GM18508 (cell line): ENCODE results near the gene MAD2L2.

ENCODE experiments used
- ATAC-seq: cut with Tn5 transposase; IDR thresholded peaks from one replicate; pipeline ENCODE4 v1.9.1; 2021; ENCODE audit warnings: moderate number of reproducible peaks; ENCODE audit not compliant: insufficient read depth, unreplicated experiment

MAD2L2 gene

DNA sequence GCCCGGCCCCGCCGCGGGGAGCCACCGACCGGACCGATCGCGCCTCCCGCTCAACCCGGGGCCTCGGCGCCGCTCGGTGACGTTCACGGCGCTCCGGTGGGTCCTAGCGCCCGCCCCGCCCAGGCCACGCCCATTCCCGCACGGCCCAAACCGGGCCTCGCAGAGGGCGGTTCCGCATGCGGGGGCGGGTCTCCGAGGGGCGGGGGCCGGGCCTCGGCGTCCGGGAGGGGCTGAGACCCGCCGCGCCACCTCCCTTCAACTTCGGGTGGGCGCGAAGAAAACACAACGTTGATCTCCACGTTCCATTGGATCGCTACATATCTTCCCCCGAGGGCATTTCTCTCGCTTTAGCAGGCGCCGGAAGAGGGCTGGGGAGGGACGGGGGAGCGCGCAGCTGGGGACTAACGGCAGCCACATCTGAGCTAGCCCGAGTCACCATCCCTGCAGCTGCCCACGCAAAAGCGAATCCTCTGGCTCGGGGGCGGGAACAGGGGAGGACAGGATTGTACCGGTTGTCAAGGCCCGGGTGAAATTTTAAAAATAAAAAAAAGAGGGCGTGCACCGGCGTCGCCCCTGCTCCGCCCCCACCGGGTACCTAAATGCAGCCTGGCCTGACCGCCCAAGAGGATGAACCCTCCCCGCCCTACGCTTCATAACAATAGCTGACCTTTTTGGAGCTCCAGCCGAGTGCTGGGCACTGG lies at the start of gene MAD2L2:
TSS of gene MAD2L2 (minus strand) at position 78 of the 701 bp plus-strand sequence. CDS start 547 bp downstream, outside the sequence.
- ATAC-seq = no peak

DNA sequence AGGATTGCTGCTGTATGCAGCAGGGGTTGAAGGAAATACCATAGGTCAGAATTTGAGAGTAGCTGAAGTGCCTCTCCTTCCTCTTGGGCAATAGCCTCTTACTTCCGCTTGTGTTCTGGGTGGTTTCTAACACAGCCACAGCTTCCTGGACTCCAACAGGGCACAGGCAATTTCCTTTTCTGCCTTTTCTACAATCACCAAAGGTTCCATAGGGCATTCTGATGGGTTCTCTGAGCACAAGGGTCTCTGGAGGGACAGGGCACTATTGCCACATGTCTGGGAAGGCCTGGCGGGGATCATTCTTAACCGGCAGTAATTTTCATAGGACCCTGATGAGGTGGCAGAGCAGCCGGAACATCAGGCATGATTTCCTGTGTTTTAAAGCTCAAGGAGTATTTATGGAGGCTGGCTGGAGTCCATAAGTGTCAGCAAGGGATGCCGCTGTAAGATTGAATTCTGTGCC lies 49.5 kb upstream of the MAD2L2 start:
- ATAC-seq = no peak

- ATAC-seq = no peak
These were observed 48.8 kb upstream of the MAD2L2 start for GRCh38 chr1:11729498-11730428.

- no peak for ATAC-seq
These were observed 48.2 kb upstream of the MAD2L2 start for GRCh38 chr1:11729155-11729497.

- ATAC-seq = no peak
These were observed 47.3 kb upstream of the MAD2L2 start for GRCh38 chr1:11728126-11728806.

- ATAC-seq = no peak
These were observed 46.2 kb upstream of the MAD2L2 start for GRCh38 chr1:11727119-11727518.

DNA sequence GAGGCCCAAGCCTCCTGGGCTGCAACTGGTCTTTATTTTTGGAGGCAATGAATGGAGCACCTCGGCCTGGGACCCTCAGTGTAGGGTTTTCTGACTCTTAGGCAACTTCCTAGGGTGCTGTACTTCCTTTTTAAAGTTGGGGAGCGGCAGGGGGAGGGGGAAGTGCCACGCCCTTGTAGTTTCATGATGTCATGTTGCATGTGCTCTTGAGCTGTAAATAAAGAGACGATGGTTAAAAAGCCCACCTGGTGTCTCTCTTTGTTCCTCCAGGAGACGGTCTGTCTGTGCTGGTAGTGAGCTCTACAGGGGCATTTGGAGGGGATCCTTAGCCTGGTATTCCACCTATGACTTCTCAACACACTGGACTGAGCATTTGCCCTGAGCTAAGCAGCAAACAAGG lies 44.7 kb upstream of the MAD2L2 start:
- ATAC-seq = no peak

DNA sequence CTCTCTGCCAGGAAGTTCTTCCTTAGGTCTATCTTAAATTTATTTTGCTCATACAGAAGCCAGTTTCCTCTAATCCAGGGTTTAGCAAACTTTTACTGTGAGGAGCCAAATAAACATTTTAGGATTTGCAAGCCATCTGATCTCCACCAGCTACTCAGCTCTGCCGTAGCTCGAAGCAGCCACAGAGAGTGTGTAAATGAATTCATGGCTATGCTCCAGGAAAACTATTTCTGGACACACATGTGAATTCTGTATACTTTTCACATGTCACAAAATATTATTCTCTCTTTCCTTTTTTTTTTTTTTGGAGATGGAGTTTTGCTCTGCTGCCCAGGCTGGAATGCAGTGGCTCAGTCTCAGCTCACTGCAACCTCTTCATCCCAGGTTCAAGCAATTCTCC lies 41.6 kb upstream of the MAD2L2 start:
- ATAC-seq = no peak

- no peak for ATAC-seq
These were observed 40.4 kb upstream of the MAD2L2 start for GRCh38 chr1:11721311-11721710.

GRCh38 chr1:11720525-11720924 lies 39.6 kb upstream of the MAD2L2 start:
- ATAC-seq = no peak

DNA sequence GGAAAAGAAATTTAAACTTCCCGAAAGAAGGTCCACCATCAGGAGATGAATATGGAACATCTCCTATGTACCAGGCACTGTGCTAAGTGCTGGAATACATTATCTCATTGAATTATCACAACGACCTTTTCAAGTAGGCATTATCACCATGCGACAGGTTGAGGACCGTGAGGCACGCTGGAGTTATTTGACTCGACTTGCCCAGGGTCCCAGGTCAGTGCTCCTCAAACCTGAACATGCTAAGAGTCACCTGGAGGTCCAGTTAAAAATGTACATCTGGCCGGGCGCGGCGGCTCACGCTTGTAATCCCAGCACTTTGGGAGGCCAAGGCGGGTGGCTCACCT lies 39.1 kb upstream of the MAD2L2 start:
- ATAC-seq = no peak

GRCh38 chr1:11719313-11720032 lies 38.5 kb upstream of the MAD2L2 start:
- no peak for ATAC-seq

DNA sequence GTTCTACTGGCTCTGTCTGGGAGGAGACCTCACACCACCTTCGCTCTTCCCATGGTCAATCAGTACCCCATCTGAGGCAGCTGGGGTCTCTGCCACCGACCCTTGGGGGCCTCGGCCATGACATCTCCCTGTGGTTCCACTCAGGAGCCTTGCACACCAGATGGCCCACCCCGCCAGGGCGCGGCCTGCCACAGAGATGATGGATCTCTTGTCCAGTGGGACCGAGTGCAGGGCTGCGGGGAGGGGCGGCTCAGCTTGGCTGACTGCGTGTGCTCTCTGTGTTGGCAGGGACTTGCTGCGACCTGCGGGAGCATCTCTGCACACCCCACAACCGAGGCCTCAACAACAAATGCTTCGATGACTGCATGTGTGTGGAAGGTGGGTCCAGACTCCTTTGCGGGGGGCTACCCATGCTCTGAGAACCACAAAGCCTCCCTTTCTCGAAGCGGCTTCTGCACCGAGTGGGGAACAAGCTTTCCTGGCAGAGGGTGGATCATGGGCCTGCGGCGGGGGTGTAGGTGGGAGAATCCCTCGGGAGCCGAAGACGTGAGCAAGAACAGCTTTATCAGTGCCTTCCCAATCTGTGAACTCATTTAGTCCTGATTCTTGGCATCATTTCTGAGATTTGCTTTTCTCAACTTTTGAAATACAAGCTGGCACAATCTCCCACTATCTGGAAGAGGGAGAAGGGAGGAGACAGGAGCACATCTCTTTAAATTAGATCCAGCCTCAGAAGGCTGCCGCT lies 34.1 kb upstream of the MAD2L2 start:
- ATAC-seq = no peak

GRCh38 chr1:11713095-11713494 lies 32.1 kb upstream of the MAD2L2 start:
- no peak for ATAC-seq

DNA sequence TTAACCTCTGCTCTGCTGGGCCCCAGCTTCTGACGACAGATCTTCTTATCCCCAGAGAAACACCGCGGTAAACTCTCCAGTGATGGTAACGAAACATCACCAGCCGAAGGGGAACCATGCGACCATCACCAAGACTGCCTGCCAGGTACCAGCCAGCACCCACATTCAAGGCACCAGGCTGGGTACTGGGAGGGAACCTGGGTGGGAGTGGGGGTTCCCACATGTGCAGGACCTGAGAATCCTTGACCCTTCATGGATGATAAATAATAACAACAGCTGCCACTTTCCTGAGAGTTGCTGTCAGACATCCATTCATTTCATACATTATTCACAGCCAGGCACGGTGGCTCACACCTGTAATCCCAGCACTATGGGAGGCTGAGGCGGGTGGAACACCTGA lies 31.3 kb upstream of the MAD2L2 start:
- ATAC-seq = no peak

DNA sequence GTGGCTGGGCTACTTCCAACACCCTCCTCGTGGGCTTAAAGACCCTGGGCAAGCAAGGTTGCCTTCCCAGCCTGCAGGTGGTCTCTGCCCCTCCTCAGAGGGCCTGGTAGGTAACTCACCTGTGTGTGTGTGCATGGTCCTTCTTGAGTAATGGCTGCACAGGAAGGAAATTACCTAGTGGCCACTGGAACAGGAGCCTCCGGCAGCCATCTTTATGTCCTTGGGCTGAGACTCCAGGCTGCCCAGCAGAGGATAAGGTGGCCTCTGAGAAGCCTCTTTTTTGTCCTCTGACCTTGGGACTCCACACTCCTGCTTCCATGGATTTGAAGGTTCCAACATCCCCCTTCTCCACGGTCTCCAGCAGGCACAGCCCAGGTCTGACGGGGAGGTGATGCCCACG lies 30.5 kb upstream of the MAD2L2 start:
- no peak for ATAC-seq

GRCh38 chr1:11708554-11709350 lies 27.8 kb upstream of the MAD2L2 start:
- no peak for ATAC-seq

DNA sequence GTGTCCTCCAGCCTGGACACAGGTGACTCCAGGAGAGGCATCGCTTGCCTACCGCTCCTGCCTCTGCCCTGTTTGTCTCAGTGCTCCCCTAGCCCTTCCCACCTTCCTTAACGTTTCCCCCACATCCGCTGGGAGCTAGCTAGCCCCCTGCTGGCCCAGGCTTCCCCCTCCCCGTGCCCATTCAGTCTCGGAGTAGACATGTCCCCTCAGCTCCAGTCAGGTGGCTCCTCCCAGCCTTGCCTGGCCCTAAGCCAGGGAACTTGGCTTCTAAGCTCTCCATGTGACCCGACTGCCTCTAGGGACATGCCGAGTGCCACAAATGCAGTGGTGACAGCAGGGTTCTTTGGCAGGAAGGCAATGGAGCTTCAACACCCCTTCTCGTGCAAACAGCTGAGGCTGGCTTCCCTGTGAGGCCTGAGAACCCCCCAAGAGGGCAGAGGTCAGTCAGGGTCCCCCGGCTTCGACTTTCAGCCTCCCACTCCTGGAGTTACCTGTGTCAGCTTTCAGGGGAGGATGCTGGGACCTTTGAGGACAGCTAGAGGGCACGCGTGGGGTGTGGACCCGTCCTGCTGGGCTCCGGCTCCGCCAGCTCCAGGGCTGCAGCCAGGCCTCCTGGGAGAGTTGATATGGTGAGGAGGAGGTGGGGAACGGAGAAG lies 26.8 kb upstream of the MAD2L2 start:
- no peak for ATAC-seq
